Effector memory CD8-positive, alpha-beta T cell (primary cell): ENCODE results near the gene FIGN.

Experiments used
- ATAC-seq: fragments of 150-1000 bp; cut with Tn5 transposase; replicated peaks from 2 replicates; pipeline ENCODE4 v1.10.0; 2021; ENCODE audit warnings: mild to moderate bottlenecking, moderate library complexity
- DNase-seq, 3 experiments: peaks; one replicate each; pipeline ENCODE4 v3.0.0; 2021
- H3K27ac Mint-ChIP-seq, 2 donors: one replicate each; pipeline ENCODE4 v1.8.0; 2022; ENCODE audit warnings: mild to moderate bottlenecking in 2 of 2, mixed read lengths in 2 of 2, moderate library complexity in 2 of 2
- H3K27me3 Mint-ChIP-seq, 2 donors: one replicate each; pipeline ENCODE4 v1.8.0; 2022; ENCODE audit warnings: mixed read lengths in 2 of 2
- H3K36me3 Mint-ChIP-seq: one replicate; pipeline ENCODE4 v1.8.0; 2022; ENCODE audit warnings: mild to moderate bottlenecking, moderate library complexity, mixed read lengths; ENCODE audit not compliant: insufficient read depth
- H3K4me1 Mint-ChIP-seq, 2 donors: one replicate each; pipeline ENCODE4 v1.8.0; 2022; ENCODE audit warnings: low read depth in 2 of 2, mixed read lengths in 2 of 2
- H3K4me3 Mint-ChIP-seq, 2 donors: one replicate each; pipeline ENCODE4 v1.8.0; 2022; ENCODE audit warnings: mild to moderate bottlenecking in 2 of 2, mixed read lengths in 2 of 2, moderate library complexity in 2 of 2
- H3K9me3 Mint-ChIP-seq, 2 donors: one replicate each; pipeline ENCODE4 v1.8.0; 2022; ENCODE audit warnings: mixed read lengths in 2 of 2

FIGN gene

DNA sequence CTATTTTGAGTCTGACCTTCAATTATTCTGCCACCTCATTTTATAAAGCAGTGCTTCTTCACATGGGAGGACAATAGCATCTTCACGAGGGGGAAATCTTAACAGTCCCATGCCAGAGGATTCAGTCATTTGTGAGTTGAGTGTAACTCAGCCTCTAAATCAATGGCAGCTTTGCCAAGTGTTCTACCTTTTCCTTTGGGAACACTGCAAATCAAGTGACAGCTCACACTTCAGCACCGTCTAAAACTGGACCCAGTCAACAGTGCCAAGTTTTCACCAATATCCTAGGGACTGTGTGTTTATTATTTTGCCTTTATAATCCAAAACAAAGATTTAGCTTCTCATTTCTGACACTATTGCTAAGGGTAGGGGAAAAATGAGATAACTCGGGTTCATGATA lies 133.6 kb downstream of the FIGN start:
- Mint-ChIP-seq H3K36me3 (no peaks in the 10 kb centered on the region), H3K4me3 (no peak overlapping the region), H3K27me3 (no peaks in the 10 kb centered on the region), H3K9me3 (peaks cover 5 to 15% of the 10 kb centered on the region in 2 donors), H3K27ac (no peak overlapping the region), H3K4me1 (no peaks in the 10 kb centered on the region)
- DNase-seq (no peak), ATAC-seq (no peak)

DNA sequence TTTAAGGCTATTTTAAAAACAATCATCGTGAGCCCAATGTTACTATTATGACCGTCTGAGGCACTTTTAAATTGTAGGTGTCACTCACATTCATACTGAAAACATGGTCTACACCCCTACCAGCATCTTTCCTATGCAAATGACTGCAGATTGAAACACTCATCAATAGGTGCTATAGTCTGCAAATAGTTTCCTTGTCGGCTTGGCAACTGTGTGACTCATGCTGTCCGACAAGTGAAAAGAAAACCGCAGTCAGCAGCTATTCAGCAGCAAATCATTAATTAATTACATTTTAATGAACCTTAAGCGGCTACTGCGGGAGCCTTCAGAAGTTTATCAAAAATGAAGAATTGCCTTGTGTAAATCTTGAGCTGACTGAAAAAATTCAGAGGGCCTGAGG lies 134.4 kb downstream of the FIGN start:
- no peak overlapping the region for H3K27ac Mint-ChIP-seq
- no peaks in the 10 kb centered on the region for H3K36me3 Mint-ChIP-seq
- no peaks in the 10 kb centered on the region for H3K27me3 Mint-ChIP-seq
- no peak overlapping the region for H3K4me3 Mint-ChIP-seq
- no peaks in the 10 kb centered on the region for H3K4me1 Mint-ChIP-seq
- peaks cover 5 to 15% of the 10 kb centered on the region in 2 donors for H3K9me3 Mint-ChIP-seq
- ATAC-seq = no peak
- DNase-seq = no peak

DNA sequence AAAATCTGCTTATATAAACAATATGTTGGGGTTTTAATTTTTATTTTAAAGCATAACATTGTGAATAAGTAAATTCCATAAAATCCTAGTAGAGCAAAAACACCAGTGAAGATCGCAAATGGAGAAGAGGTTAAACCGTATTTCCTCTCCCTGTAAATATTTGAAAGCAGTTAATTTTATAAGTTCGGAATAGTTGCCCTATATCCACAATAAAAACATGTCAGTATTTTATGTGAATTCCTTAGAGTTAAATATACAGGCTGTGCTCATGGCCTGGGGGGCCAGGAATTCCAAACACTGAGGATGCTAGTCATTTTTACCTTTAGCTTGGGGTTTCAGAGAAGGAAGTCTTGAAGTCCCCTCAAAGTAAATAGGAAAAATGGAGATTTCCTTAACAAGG lies 135.0 kb downstream of the FIGN start:
- no peak for ATAC-seq
- H3K27ac Mint-ChIP-seq = no peak overlapping the region
- no peak overlapping the region for H3K4me3 Mint-ChIP-seq
- no peaks in the 10 kb centered on the region for H3K36me3 Mint-ChIP-seq
- no peak for DNase-seq
- H3K4me1 Mint-ChIP-seq = no peaks in the 10 kb centered on the region
- no peaks in the 10 kb centered on the region for H3K27me3 Mint-ChIP-seq
- peaks cover 5 to 15% of the 10 kb centered on the region in 2 donors for H3K9me3 Mint-ChIP-seq

DNA sequence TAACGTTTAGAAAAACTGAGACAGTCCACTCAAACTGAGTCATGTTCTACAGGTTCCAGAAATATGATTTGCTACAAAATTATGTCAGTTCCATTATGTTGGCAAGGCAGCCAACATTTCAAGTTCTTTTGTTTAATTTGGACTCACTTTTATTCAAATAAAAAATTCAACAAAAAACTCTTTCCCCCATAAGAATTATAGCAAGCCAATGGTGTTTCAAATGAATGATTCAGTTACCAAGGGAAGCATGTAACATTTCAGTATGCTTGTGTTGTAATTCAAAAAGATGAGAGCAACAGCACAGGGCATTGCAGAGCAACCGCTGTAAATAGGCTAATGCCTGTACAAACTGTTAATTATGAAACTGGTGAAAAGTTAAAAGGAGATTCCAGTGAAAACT lies 140.8 kb downstream of the FIGN start:
- no peak for ATAC-seq
- DNase-seq = no peak
- H3K27me3 Mint-ChIP-seq = no peaks in the 10 kb centered on the region

DNA sequence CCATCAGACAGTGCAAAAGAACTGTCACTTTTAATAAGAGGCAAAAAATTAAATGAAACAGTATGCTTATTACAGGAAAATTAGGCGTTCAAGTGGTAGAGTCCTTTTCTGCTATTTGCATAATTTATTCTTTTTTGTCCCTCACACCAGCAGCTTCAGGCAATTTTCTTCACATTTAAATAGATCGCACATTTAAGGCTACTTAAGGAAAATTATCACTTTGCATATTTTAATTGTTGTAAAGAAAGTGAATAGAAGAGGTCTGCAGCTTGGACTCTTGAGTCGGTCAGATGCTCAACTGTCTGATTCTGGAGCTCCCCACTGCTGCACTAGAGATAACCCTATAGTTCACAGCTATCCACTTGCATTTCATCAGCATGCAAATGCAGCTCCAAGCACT lies 141.3 kb downstream of the FIGN start:
- Mint-ChIP-seq H3K27ac (no peak overlapping the region), H3K9me3 (peaks cover 3 to 4% of the 10 kb centered on the region in 2 donors), H3K4me1 (no peaks in the 10 kb centered on the region), H3K27me3 (no peaks in the 10 kb centered on the region), H3K4me3 (no peak overlapping the region), H3K36me3 (no peaks in the 10 kb centered on the region)
- DNase-seq (no peak), ATAC-seq (no peak)

More for the DNA sequence above, 140.8 kb downstream of the FIGN start:
- Mint-ChIP-seq H3K4me1 (no peaks in the 10 kb centered on the region), H3K4me3 (no peak overlapping the region), H3K9me3 (peaks cover 7% of the 10 kb centered on the region in 2 donors), H3K36me3 (no peaks in the 10 kb centered on the region), H3K27ac (no peak overlapping the region)

DNA sequence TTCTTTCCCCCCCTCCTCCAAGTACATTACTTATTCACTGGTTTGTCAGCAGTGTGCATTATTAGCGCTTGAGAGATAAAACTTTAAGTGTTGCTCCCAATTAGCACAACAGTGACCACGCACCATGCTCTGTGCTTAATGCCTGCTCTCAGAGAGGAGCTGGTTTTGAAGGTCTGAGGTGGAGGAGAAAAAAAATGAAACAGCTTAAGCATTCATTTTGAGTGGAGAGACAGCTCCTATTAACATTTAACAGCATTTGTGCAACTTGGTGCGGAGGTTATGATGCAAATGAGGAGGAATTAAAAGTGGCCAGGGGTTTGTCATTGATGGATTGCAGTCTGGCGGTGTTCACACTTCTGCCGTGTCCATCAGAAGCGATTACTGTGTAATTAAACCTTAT lies 141.8 kb downstream of the FIGN start:
- H3K4me3 Mint-ChIP-seq = no peak overlapping the region
- ATAC-seq = no peak

DNA sequence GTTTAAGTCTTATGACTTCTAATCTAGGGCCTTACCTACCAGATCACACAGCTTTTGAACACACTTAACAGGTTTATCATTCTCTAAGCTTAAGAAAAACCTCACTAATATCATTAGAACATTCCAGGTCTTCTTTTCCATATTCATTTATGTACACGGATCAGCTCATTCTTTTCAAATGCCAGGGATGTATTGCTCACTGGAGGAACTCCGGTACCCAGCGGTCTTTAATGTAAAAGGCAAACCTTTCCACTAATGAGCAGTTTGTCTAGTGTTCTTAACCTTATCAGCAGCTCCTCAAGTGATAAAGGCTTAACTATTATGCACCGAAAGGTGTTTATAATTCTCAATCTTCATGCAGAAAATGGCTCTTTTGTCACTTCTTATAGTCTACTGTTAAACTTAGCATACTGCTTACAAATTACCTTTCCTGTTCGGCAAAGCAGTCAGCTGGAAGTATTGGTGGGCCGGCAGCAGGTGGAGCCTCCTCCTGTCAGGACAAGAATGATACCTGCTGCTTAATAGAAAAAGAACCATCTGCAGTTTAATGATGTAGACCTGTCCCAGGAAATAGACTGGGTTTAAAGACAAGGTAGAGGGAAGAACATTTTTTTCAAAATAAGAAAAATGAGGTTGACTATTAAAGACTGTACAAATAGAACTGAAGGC lies 142.7 kb downstream of the FIGN start:
- DNase-seq (no peak), ATAC-seq (no peak)
- Mint-ChIP-seq H3K4me3 (no peak overlapping the region), H3K36me3 (no peaks in the 10 kb centered on the region), H3K27ac (no peak overlapping the region), H3K27me3 (no peaks in the 10 kb centered on the region), H3K4me1 (no peaks in the 10 kb centered on the region), H3K9me3 (peaks cover 0 to 4% of the 10 kb centered on the region in 2 donors)

More for the DNA sequence above, 141.8 kb downstream of the FIGN start:
- DNase-seq = no peak
- no peak overlapping the region for H3K27ac Mint-ChIP-seq
- H3K36me3 Mint-ChIP-seq = no peaks in the 10 kb centered on the region
- H3K4me1 Mint-ChIP-seq = no peaks in the 10 kb centered on the region
- H3K27me3 Mint-ChIP-seq = no peaks in the 10 kb centered on the region
- H3K9me3 Mint-ChIP-seq = peaks cover 0 to 4% of the 10 kb centered on the region in 2 donors

DNA sequence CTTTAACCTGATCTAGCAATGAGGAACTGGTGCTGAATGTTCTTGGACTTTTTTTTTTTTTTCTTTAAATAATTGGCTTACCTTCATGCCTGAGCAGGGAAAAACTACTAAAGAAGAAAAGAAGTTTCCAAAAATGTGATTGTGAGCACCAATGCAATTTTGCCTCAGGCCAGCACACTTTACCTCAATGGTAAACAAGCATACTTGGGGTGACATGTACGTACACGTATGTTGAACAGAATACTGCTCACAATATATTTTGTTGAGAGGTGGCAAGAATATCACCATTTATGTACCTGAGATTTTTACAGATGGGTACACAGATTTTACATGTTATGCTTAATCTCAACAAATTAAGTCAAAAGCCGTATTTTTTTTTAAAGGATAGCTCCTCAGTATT lies 144.3 kb downstream of the FIGN start:
- Mint-ChIP-seq H3K27ac (no peak overlapping the region), H3K27me3 (no peaks in the 10 kb centered on the region), H3K4me1 (no peaks in the 10 kb centered on the region), H3K36me3 (peaks cover 3% of the 10 kb centered on the region), H3K4me3 (no peak overlapping the region), H3K9me3 (peaks cover 0 to 4% of the 10 kb centered on the region in 2 donors)
- ATAC-seq = no peak
- no peak for DNase-seq

DNA sequence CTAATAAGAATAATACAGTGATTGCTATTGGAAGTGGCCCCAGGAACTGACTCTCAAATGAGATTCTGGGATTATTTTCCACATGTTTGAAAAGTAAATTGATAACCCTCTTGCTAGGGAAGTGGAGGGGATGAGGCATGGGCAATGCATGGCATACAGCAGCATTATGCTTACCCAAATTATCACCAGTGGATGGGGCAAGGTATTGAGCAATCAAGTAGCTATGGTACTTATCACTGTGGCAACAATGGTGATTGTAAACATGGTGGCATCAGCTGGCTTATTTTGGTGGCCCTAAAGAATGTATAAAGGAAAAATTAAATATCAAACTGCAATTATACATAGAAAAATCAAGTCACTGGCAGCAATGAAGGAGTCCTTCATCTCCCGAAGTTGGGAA lies 155.1 kb downstream of the FIGN start:
- DNase-seq (no peak), ATAC-seq (no peak)
- H3K4me3 Mint-ChIP-seq = no peak overlapping the region
- peaks cover 4 to 9% of the 10 kb centered on the region in 2 donors for H3K9me3 Mint-ChIP-seq
- H3K36me3 Mint-ChIP-seq = no peaks in the 10 kb centered on the region
- no peaks in the 10 kb centered on the region for H3K27me3 Mint-ChIP-seq
- H3K4me1 Mint-ChIP-seq = no peaks in the 10 kb centered on the region
- no peak overlapping the region for H3K27ac Mint-ChIP-seq

DNA sequence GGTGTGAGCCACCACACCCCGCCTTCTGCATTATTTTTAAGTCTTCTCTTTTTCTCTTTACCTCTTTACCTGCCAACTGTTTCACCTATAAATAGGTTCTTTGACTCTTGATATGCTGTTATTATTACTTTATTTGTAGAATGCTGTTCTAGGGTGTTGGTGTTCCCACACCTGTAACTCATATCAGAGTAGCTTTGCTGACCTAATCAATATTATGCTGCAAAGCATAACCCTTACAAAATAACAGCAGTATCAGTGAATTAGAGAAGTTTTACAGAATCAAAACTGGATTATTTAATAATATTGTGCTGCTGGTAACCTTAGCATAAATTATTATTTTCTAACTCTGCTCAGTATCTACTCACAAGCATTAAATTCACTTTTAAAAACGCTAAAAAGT lies 161.5 kb downstream of the FIGN start:
- DNase-seq (no peak), ATAC-seq (no peak)
- H3K27me3 Mint-ChIP-seq = no peaks in the 10 kb centered on the region
- peaks cover 0 to 7% of the 10 kb centered on the region in 2 donors for H3K9me3 Mint-ChIP-seq
- H3K36me3 Mint-ChIP-seq = no peaks in the 10 kb centered on the region
- H3K4me1 Mint-ChIP-seq = no peaks in the 10 kb centered on the region
- no peak overlapping the region for H3K27ac Mint-ChIP-seq
- no peak overlapping the region for H3K4me3 Mint-ChIP-seq

DNA sequence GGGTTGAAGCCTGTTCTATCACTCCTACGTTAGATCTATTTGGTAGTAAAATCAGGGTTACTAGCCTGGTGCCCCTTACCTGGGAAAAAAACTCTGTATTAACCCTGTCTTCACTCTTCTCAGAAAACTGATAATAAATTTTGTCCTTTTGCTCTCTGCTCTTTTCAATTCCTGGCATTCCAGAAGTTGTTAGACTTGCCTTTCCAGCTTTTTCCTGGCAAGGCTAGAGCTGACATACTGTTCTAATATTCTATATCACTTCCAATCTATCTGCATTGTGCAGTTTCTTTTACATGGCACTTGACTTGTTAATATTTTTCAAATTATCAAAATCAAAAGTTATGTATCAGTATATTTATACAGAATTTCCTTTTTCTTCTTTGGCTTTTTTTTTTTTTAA lies 162.2 kb downstream of the FIGN start:
- Mint-ChIP-seq H3K36me3 (no peaks in the 10 kb centered on the region), H3K9me3 (peaks cover 0 to 7% of the 10 kb centered on the region in 2 donors), H3K4me3 (no peak overlapping the region), H3K4me1 (no peaks in the 10 kb centered on the region), H3K27me3 (no peaks in the 10 kb centered on the region), H3K27ac (no peak overlapping the region)
- DNase-seq (no peak), ATAC-seq (no peak)

DNA sequence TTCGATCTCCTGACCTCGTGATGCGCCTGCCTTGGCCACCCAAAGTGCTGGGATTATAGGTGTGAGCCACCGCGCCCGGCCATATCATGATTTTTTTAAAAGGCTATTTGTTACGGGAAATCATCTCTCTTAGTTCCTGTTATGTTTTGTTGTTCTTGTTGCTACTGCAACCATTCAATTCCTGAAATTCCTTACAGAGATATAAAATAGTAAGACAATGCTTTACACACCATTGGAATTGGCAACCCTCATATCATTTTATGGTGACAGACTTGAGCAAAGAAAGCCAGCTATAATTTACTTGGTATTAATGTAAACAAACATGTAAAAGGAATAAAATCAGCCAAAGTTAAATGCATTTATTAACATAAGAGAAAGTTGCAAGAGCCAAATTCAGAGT lies 163.0 kb downstream of the FIGN start:
- no peaks in the 10 kb centered on the region for H3K27me3 Mint-ChIP-seq
- DNase-seq (no peak), ATAC-seq (no peak)
- H3K4me3 Mint-ChIP-seq = no peak overlapping the region
- H3K36me3 Mint-ChIP-seq = no peaks in the 10 kb centered on the region
- no peak overlapping the region for H3K27ac Mint-ChIP-seq
- H3K9me3 Mint-ChIP-seq = peaks cover 0 to 7% of the 10 kb centered on the region in 2 donors
- H3K4me1 Mint-ChIP-seq = no peaks in the 10 kb centered on the region

DNA sequence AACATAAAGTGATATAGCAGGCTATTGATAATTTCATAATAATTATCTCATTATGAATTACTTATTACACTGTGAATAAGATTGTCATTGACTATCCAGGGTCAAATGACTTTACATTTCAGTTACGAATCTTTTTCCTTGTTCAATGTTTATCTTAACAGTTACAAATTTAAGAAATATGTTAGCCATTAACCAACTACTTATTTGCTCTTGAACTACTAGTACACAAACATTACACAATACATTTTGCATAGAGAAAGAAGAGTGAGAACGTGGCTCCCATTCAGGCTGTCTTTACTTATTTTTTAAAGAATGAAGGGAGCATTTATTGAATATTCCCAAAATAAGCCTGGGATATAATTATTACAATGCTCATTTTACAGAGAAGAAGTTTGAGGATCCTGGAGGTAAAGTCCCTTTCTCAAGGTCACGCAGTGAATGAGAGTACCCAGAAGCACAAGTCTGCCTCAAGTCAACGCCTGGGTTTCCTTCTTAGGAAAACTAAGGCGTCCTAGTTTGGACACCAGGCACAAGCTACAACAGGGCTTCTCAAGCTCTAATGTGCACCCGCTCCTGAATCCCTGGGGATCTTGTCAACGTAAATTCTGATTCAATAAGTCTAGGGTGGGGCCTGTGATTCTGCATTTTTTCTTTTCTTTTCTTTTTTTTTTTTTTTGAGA lies 164.2 kb downstream of the FIGN start:
- no peaks in the 10 kb centered on the region for H3K9me3 Mint-ChIP-seq
- ATAC-seq = no peak
- H3K27me3 Mint-ChIP-seq = no peaks in the 10 kb centered on the region

DNA sequence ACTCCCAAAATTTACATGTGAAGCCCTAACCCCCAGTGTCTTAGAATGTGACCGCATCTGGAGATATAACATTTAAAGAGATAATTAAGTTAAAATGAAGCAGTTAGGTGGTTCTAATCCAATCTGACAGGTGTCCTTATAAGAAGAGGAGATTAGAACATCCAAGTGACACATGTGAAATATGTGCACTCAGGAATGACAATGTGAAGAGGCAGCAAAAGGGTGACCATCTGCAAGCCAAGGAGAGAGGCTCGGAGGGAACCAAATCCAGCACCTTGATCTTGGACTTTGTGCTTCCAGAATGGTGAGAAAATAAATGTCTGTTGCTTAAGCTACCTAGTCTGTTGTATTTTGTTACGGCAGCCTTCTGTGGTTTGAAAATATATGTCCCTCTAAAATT lies 165.4 kb downstream of the FIGN start:
- no peaks in the 10 kb centered on the region for H3K27me3 Mint-ChIP-seq
- H3K27ac Mint-ChIP-seq = no peak overlapping the region
- ATAC-seq (no peak), DNase-seq (no peak)
- H3K4me3 Mint-ChIP-seq = no peak overlapping the region
- H3K4me1 Mint-ChIP-seq = no peaks in the 10 kb centered on the region
- H3K36me3 Mint-ChIP-seq = no peaks in the 10 kb centered on the region
- no peaks in the 10 kb centered on the region for H3K9me3 Mint-ChIP-seq

More for the DNA sequence above, 164.2 kb downstream of the FIGN start:
- Mint-ChIP-seq H3K27ac (no peak overlapping the region), H3K4me1 (no peaks in the 10 kb centered on the region), H3K36me3 (no peaks in the 10 kb centered on the region), H3K4me3 (no peak overlapping the region)
- no peak for DNase-seq
